ENCODE data around the gene CDH4.

CDH4 gene

GRCh38 chr20:61864481-61864880 lies 612.4 kb downstream of the CDH4 start:
- no peak overlapping the region for H3K4me3 ChIP-seq (replicated peaks; ENCODE audit: low read depth, low read length)
- DNase-seq (ENCODE audit: low read depth), result no peak
- TF ChIP-seq CTCF (IDR thresholded peaks at IDR 0.05; ENCODE audit: low read length, missing control alignments), result no peak

- DNase-seq (ENCODE audit: low read depth), result no peak
- H3K4me3 ChIP-seq (replicated peaks; ENCODE audit: low read depth, low read length), result no peak overlapping the region
- no peak for TF ChIP-seq CTCF (IDR thresholded peaks at IDR 0.05; ENCODE audit: low read length, missing control alignments)
Measured at GRCh38 chr20:61865353-61865752, 613.3 kb downstream of the CDH4 start.

- no peak for TF ChIP-seq CTCF (IDR thresholded peaks at IDR 0.05; ENCODE audit: low read length, missing control alignments)
- H3K4me3 ChIP-seq (replicated peaks; ENCODE audit: low read depth, low read length), result no peak overlapping the region
- DNase-seq (ENCODE audit: low read depth), result no peak
Measured at GRCh38 chr20:61866165-61866564, 614.1 kb downstream of the CDH4 start.

GRCh38 chr20:61868006-61868405 lies 615.9 kb downstream of the CDH4 start:
- DNase-seq (ENCODE audit: low read depth), result no peak

GRCh38 chr20:61868466-61869090 lies 616.5 kb downstream of the CDH4 start:
- no peak for DNase-seq (ENCODE audit: low read depth)
- no peak overlapping the region for H3K4me3 ChIP-seq (replicated peaks; ENCODE audit: low read depth, low read length)
- no peak for TF ChIP-seq CTCF (IDR thresholded peaks at IDR 0.05; ENCODE audit: low read length, missing control alignments)

More at GRCh38 chr20:61868006-61868405, 615.9 kb downstream of the CDH4 start:
- no peak for TF ChIP-seq CTCF (IDR thresholded peaks at IDR 0.05; ENCODE audit: low read length, missing control alignments)
- H3K4me3 ChIP-seq (replicated peaks; ENCODE audit: low read depth, low read length), result no peak overlapping the region

GRCh38 chr20:61869750-61870507 lies 617.9 kb downstream of the CDH4 start:
- no peak for DNase-seq (ENCODE audit: low read depth)
- TF ChIP-seq CTCF (IDR thresholded peaks at IDR 0.05; ENCODE audit: low read length, missing control alignments), result no peak
- H3K4me3 ChIP-seq (replicated peaks; ENCODE audit: low read depth, low read length), result no peak overlapping the region
